Subcutaneous adipose tissue (tissue), 4 donors: ENCODE measurements around the gene INPP4B. TPM values are rescaled to one million over a fixed set of nuclear protein-coding genes. Genes with fewer than 3 reads are reported as not detected.

Experiments used
- CTCF ChIP-seq: fragments of 450-650 bp; IDR thresholded peaks from one replicate; pipeline ENCODE4 v1.5.1; 2016; ENCODE audit warnings: low read depth, mild to moderate bottlenecking, control low read depth, antibody characterized with exemption, moderate library complexity
- total RNA-seq, 4 donors: library from RNA; depleted of rRNA; stranded (reverse); fragments of >200 nt; gene quantifications; one replicate each; pipeline ENCODE4 v1.1.0, GENCODE V29; 2016

INPP4B gene
- total RNA-seq, 4 donors from 2014 or later: 14.3 to 28.1 (median 24.6) TPM

- TF ChIP-seq CTCF: no peak
These were observed 704.9 kb downstream of the INPP4B start for GRCh38 chr4:142141224-142141623.

DNA sequence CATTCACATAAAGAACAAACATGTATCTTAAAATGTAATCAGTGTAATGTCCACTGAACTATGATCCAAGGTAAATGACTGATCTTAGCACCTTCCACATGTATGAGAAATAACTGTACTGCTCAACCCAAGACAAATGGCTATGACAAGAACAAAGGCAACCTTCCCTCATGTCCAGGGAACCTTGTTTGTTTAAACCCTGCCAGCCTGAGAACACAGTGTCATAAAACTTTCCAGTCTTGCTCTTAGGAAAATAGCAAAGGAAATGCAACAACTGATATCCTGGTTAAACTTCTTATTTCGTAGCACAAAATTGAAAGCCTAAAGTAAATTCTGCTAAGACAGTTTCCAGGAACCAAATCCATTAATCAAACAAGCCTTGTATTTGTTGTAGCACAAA, 715.4 kb downstream of the INPP4B start:
- TF ChIP-seq CTCF: no peak

- TF ChIP-seq CTCF: no peak
These were observed 716.2 kb downstream of the INPP4B start for GRCh38 chr4:142129931-142130330.

DNA sequence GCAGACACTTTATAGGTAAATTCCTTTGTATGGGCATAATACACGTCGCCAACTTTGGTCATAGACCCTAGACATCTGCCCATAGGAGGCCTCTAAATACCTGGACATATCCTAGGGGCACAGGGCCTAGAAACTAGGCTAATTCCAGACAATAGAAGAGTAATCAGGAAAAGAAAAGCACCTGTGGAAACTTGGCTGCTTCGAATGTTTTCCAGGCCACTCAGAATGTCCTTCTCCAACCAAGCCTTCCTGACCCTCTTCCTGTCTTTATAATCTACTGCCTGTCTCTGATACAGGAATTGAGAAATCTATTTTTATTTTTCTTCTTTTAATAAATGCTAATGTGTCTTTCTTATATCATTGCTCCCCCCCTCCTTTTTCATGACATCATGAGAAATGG, 716.6 kb downstream of the INPP4B start:
- TF ChIP-seq CTCF: no peak

GRCh38 chr4:142128529-142128928, 717.6 kb downstream of the INPP4B start:
- no peak for TF ChIP-seq CTCF

DNA sequence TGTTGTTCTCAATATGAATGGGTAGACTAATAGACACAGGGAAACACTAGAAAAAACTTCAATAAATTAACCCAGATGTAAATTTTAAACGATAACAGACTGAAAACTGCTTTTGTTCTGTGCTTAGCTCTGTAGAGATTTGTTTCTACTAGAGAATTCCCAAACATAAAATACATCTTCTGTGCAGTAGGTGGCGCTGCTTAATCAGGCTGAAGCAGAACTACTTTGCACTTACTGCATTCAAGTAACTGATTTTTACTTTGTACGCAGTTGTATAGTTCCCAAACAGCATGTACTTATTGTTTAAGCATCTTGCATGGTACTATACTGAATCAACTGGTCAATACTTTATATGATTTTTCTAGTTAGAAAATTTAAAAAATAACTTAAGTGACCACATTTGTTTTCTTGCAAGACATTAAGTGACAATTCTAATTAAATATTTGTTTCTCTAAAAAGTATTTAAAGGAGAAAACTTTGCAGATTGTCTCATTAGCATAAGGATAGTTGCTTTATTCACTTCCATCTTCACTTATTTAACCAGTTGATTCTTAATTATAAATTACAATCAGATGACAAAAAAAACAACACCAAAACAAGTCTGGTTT, 719.1 kb downstream of the INPP4B start:
- TF ChIP-seq CTCF: no peak

DNA sequence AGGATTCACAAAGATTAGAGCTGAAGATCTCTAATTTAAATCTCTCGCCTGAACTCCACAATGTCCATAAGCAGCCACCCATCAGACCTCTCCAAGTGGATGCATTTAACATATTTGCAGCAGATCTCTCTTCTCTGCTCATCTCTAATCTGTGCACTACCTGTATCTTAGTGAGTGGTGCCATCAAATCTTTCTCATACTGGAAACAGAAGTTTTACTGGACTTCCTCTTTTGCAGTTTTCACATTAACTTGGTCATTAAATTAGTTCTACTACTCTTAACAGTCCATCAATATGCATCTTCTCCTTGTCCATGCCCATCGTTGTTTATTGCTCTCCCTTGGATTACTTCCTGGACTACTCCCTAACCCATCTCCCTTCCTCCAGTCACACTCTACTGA, 721.2 kb downstream of the INPP4B start:
- no peak for TF ChIP-seq CTCF
